ENCODE data around the gene OSER1. TPM values are rescaled to one million over a fixed set of nuclear protein-coding genes. Genes with fewer than 3 reads are reported as not detected.

OSER1 gene
- total and polyA plus RNA-seq, 4 donors: 22.6 to 32.9 (median 27.7) TPM

DNA sequence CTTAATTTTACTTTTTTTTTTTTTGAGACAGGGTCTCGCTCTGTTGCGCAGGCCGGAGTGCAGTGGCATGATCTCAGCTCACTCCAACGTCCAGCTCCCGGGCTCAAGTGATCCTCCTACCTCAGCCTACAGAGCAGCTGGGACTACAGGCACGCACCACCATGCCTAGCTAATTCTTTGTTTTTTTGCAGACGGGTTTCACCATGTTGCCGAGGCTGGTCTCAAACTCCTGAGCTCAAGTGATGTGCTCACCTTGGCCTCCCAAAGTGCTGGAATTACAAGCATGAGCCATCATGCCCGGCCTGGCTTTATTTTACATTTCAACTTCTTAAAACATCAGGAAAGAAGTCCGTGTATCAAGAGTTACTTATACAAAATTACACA, 5.7 kb downstream of the OSER1 start:
- peak overlapping the region; percentile 19 to 79 for H3K27ac ChIP-seq (ENCODE audit: low read depth in 1 of 2, low read length in 1 of 2)
- H3K36me3 ChIP-seq (ENCODE audit: control insufficient read depth in 4 of 4, insufficient read depth in 4 of 4, low read length in 4 of 4): peaks cover 7 to 24% (median 15%) of the 10 kb centered on the region in 4 donors
- ATAC-seq (ENCODE audit: insufficient read depth, low FRiP score) (no peak), DNase-seq (no peak)
- peaks cover 5 to 21% (median 12%) of the 10 kb centered on the region in 5 donors for H3K4me1 ChIP-seq (ENCODE audit: control insufficient read depth in 5 of 5, insufficient read depth in 5 of 5, low read length in 5 of 5)
- TF ChIP-seq CTCF (IDR thresholded peaks at IDR 0.05; ENCODE audit: control extremely low read depth, extremely low read depth): no peak
- no peak overlapping the region for H3K9ac ChIP-seq (ENCODE audit: insufficient read depth in 1 of 2, low read length in 2 of 2)
- no peaks in the 10 kb centered on the region for H3K27me3 ChIP-seq (ENCODE audit: control insufficient read depth in 3 of 3, insufficient read depth in 3 of 3, low read length in 2 of 3)
- H3K9me3 ChIP-seq (ENCODE audit: control insufficient read depth in 4 of 4, insufficient read depth in 3 of 4, low read length in 3 of 4): no peaks in the 10 kb centered on the region
- no peak overlapping the region for H3K4me3 ChIP-seq
- WGBS, 2 donors: 92 to 95% methylated on average over 10 of the region's 10 CpGs

DNA sequence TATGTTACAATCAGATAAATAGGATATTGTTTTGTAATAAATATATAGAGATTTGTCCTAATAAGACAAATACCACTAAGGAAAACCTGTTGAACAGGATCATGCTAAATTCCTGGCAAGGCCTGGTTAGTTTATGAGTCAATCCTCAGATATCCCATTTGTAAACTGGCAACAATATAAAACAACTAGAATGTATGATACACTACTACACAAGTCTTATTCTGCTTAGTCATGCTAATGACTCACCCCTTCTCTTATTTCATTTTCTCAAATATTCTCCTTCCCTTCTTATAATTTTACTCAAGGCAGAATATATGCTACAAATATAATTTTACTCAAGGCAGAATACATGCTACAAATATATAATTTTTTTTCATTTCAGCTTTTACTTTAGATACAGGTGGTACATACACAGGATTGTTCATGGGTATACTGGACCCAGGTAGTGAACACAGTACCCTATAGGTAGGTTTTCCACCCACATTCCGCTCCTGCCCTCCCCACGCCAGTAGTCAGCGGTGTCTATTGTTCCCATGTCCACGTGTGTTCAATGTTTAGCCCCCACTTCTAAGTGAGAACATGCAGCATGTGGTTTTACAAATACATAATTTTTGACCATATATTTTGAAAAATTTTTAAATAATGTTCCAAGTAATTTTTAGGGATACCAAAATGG, 6.3 kb downstream of the OSER1 start:
- DNase-seq (no peak), ATAC-seq (ENCODE audit: insufficient read depth, low FRiP score) (peak; percentile 81)
- Histone ChIP-seq H3K9me3 (ENCODE audit: control insufficient read depth in 4 of 4, insufficient read depth in 3 of 4, low read length in 3 of 4) (no peaks in the 10 kb centered on the region), H3K36me3 (ENCODE audit: control insufficient read depth in 4 of 4, insufficient read depth in 4 of 4, low read length in 4 of 4) (peaks cover 10 to 27% (median 20%) of the 10 kb centered on the region in 4 donors), H3K4me1 (ENCODE audit: control insufficient read depth in 5 of 5, insufficient read depth in 5 of 5, low read length in 5 of 5) (peaks cover 5 to 18% (median 12%) of the 10 kb centered on the region in 5 donors), H3K9ac (ENCODE audit: insufficient read depth in 1 of 2, low read length in 2 of 2) (no peak overlapping the region), H3K27ac (ENCODE audit: low read depth in 1 of 2, low read length in 1 of 2) (peak overlapping the region; percentile 79 to 80), H3K4me3 (no peak overlapping the region), H3K27me3 (ENCODE audit: control insufficient read depth in 3 of 3, insufficient read depth in 3 of 3, low read length in 2 of 3) (no peaks in the 10 kb centered on the region)
- TF ChIP-seq CTCF (IDR thresholded peaks at IDR 0.05; ENCODE audit: control extremely low read depth, extremely low read depth): no peak
- WGBS, 2 donors: 88 to 93% methylated on average over 4 of the region's 4 CpGs

- Histone ChIP-seq H3K27me3 (ENCODE audit: control insufficient read depth in 3 of 3, insufficient read depth in 3 of 3, low read length in 2 of 3) (no peaks in the 10 kb centered on the region), H3K36me3 (ENCODE audit: control insufficient read depth in 4 of 4, insufficient read depth in 4 of 4, low read length in 4 of 4) (peaks cover 12 to 34% (median 25%) of the 10 kb centered on the region in 4 donors), H3K9me3 (ENCODE audit: control insufficient read depth in 4 of 4, insufficient read depth in 3 of 4, low read length in 3 of 4) (no peaks in the 10 kb centered on the region), H3K4me3 (no peak overlapping the region), H3K27ac (ENCODE audit: low read depth in 1 of 2, low read length in 1 of 2) (peak overlapping the region in 1 of 2 donors; percentile 40), H3K9ac (ENCODE audit: insufficient read depth in 1 of 2, low read length in 2 of 2) (no peak overlapping the region), H3K4me1 (ENCODE audit: control insufficient read depth in 5 of 5, insufficient read depth in 5 of 5, low read length in 5 of 5) (peaks cover 0 to 16% (median 6%) of the 10 kb centered on the region in 5 donors)
- DNase-seq: no peak
- 78 to 79% methylated on average over 2 of the region's 2 CpGs for WGBS, 2 donors
- TF ChIP-seq CTCF (IDR thresholded peaks at IDR 0.05; ENCODE audit: control extremely low read depth, extremely low read depth): no peak
- no peak for ATAC-seq (ENCODE audit: insufficient read depth, low FRiP score)
Measured at GRCh38 chr20:44203161-44203560, 7.4 kb downstream of the OSER1 start.

All from lung (tissue), 12 donors.